KMS-11 (cell line): ENCODE results near the gene DOK7.

ENCODE experiments used
- H2AFZ ChIP-seq: fragments of 200-600 bp; sonication (generic); 2 replicates; pipeline ENCODE4 v1.6.1; 2016; ENCODE audit warnings: antibody characterized with exemption, mixed run types, low read depth
- H3K27ac ChIP-seq: fragments of 200-600 bp; sonication (generic); 2 replicates; pipeline ENCODE4 v1.6.1; 2016; ENCODE audit warnings: mild to moderate bottlenecking, mixed run types
- H3K27me3 ChIP-seq: fragments of 200-600 bp; sonication (generic); 2 replicates; pipeline ENCODE4 v1.6.1; 2017; ENCODE audit warnings: mild to moderate bottlenecking, low read depth, mixed run types, moderate library complexity; ENCODE audit not compliant: insufficient read depth
- H3K36me3 ChIP-seq: fragments of 200-600 bp; sonication (generic); 2 replicates; pipeline ENCODE4 v1.6.1; 2017; ENCODE audit warnings: mild to moderate bottlenecking, mixed run types; ENCODE audit not compliant: insufficient read depth
- H3K4me1 ChIP-seq: fragments of 200-600 bp; sonication (generic); 2 replicates; pipeline ENCODE4 v1.6.1; 2016; ENCODE audit warnings: mild to moderate bottlenecking, low read depth, mixed run types; ENCODE audit not compliant: poor library complexity, severe bottlenecking
- H3K4me2 ChIP-seq: fragments of 200-600 bp; sonication (generic); 2 replicates; pipeline ENCODE4 v1.7.0; 2016; ENCODE audit warnings: mild to moderate bottlenecking, mixed run types
- H3K4me3 ChIP-seq: fragments of 200-600 bp; sonication (generic); IDR thresholded peaks from 2 replicates; pipeline ENCODE4 v1.6.1; 2017; ENCODE audit warnings: low read depth, low read length, mixed read lengths; ENCODE audit not compliant: insufficient read depth
- H3K79me2 ChIP-seq: fragments of 200-600 bp; sonication (generic); 2 replicates; pipeline ENCODE4 v1.6.1; 2016; ENCODE audit warnings: low read depth, mixed run types; ENCODE audit not compliant: insufficient read depth
- H3K9ac ChIP-seq: fragments of 200-600 bp; sonication (generic); 2 replicates; pipeline ENCODE4 v1.6.1; 2016; ENCODE audit warnings: mild to moderate bottlenecking, mixed run types
- H4K20me1 ChIP-seq: fragments of 200-600 bp; sonication (generic); 2 replicates; pipeline ENCODE4 v1.6.1; 2016; ENCODE audit warnings: mild to moderate bottlenecking, mixed run types; ENCODE audit not compliant: insufficient read depth
- TF ChIP-seq, protein P1 (sequence below): fragments of 200-600 bp; sonication (generic); conservative IDR thresholded peaks from 2 replicates; pipeline ENCODE4 v1.6.1; 2017; ENCODE audit warnings: low read depth, mild to moderate bottlenecking, antibody characterized with exemption, low read length, moderate library complexity, mixed read lengths

DOK7 gene

DNA sequence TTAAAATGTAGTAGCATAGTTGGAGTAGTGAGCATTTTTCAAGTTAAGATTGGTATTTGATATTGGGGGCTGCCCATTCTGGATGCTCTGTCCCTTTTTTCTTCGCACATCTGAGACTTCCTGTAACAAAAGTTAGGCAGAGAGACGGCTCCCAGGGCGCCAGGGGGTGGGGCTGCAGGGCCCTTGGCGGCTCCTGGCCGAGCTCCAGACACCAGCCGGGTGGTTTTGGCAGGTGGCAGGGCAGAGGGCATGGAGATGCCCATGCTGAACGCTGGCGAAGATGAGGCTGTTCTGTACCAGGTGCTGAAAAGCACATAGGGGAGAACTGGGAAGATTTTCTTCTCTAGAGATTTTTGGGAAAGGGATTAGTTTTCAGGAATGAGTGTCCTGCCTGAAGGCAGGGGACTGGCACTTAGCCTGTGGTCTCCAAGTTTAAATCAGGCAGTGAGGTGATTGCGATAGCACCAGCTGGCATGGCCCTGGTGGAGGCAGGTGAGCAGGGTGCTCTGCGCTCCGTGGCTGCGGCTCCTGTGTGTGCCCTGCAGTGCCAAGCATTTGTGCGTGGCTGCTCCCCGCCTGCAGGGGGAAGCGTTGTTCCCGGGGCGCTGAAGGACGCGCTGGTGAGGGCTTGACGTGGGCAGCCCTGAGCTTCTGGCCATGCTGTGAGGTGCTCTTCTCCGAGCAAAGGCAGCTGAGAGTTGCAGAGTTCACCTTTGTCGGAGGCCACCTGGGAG lies 44.9 kb upstream of the DOK7 start:
- Histone ChIP-seq H3K4me1 (no peaks in the 10 kb centered on the region), H3K4me2 (no peak overlapping the region), H4K20me1 (no peaks in the 10 kb centered on the region), H3K79me2 (no peaks in the 10 kb centered on the region), H3K4me3 (no peak overlapping the region), H2AFZ (no peak overlapping the region), H3K36me3 (no peaks in the 10 kb centered on the region), H3K9ac (no peak overlapping the region), H3K27me3 (no peaks in the 10 kb centered on the region), H3K27ac (no peak overlapping the region)
- TF ChIP-seq, protein P1, sequence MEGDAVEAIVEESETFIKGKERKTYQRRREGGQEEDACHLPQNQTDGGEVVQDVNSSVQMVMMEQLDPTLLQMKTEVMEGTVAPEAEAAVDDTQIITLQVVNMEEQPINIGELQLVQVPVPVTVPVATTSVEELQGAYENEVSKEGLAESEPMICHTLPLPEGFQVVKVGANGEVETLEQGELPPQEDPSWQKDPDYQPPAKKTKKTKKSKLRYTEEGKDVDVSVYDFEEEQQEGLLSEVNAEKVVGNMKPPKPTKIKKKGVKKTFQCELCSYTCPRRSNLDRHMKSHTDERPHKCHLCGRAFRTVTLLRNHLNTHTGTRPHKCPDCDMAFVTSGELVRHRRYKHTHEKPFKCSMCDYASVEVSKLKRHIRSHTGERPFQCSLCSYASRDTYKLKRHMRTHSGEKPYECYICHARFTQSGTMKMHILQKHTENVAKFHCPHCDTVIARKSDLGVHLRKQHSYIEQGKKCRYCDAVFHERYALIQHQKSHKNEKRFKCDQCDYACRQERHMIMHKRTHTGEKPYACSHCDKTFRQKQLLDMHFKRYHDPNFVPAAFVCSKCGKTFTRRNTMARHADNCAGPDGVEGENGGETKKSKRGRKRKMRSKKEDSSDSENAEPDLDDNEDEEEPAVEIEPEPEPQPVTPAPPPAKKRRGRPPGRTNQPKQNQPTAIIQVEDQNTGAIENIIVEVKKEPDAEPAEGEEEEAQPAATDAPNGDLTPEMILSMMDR, result no peak

DNA sequence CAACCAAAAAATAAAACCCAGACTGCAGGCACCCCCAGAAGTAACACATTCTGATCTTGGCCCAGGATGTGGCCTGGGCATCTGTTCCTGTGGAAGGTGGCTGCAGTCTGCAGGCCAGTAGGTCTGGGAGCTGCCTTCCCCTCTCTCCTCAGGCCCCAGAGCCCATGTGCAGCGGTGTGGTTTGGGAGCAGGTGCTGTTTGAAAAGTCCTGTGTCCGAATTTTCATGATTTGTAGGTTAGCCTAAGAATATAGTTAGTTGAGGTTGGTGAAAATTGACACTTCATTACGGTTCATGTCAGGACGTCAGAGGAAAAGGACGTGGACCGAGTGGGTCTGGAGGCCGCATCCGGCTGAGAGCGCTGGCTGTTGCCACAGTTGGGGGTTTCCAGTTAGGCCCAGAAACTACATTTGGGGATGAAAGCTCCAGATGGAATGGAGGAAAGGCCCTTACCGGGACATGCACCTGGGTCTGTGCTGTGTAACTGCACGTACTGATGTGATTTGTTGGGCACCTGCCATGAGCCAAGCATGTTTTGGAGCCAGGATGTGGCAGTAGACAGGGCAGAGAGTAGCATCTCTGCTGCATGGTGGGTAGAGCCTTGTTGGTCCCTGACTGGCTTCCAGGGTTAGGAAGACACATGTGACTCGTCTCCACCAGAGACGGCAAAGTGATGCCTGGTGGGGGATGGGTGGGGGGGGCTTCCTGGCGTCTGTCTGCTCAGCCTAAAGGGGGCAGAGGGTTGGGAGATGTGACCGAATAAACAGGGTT lies 43.1 kb upstream of the DOK7 start:
- TF ChIP-seq, protein P1, result no peak
- no peak overlapping the region for H2AFZ ChIP-seq
- no peak overlapping the region for H3K4me3 ChIP-seq
- no peaks in the 10 kb centered on the region for H3K4me1 ChIP-seq
- H4K20me1 ChIP-seq, result no peaks in the 10 kb centered on the region
- no peak overlapping the region for H3K9ac ChIP-seq
- no peak overlapping the region for H3K4me2 ChIP-seq
- no peaks in the 10 kb centered on the region for H3K27me3 ChIP-seq
- H3K36me3 ChIP-seq, result no peaks in the 10 kb centered on the region
- no peaks in the 10 kb centered on the region for H3K79me2 ChIP-seq
- H3K27ac ChIP-seq, result no peak overlapping the region

DNA sequence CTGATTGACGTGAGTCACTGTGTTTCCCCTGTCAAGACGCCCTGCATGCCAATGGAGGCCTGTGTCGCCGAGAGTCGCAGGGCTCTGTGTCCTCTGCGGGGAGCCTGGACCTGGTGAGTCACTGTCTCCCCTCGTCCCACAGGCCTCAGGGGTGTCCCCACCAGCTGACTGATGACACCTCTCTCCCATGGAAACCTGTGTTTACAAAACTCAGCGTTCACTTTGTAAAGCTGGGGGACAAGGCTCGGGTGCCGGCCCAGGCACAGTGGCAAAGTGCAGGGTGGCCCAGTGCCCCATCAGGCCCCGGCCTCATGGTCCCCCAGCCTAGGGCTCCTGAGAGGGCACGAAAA lies 42.5 kb upstream of the DOK7 start:
- Histone ChIP-seq H3K36me3 (no peaks in the 10 kb centered on the region), H2AFZ (no peak overlapping the region), H3K4me3 (no peak overlapping the region), H3K27me3 (no peaks in the 10 kb centered on the region), H3K27ac (no peak overlapping the region), H3K9ac (no peak overlapping the region), H3K79me2 (no peaks in the 10 kb centered on the region), H4K20me1 (no peaks in the 10 kb centered on the region), H3K4me1 (no peaks in the 10 kb centered on the region), H3K4me2 (no peak overlapping the region)
- TF ChIP-seq, protein P1, result no peak

DNA sequence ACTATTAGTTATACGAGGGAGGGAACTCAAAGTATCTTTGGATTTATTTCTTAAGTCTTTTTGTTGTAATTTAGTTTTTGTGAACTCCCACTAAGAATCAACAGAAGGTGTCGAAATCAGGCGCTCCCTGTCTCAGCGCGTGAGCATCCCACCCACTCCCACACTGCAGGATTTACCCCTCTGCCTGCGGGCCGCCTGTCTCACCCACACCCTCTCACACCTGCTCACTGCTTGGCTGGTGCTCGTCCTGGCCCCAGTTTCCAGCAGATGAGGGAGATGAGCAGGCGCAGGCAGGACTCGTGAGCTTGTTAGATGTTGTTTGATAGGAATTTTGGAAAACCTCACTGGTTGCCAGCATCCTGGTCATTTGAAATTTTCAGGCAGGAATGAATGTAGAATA lies 42.1 kb upstream of the DOK7 start:
- no peak overlapping the region for H3K9ac ChIP-seq
- no peak overlapping the region for H3K4me3 ChIP-seq
- no peaks in the 10 kb centered on the region for H3K79me2 ChIP-seq
- no peak overlapping the region for H2AFZ ChIP-seq
- H3K27ac ChIP-seq, result no peak overlapping the region
- H3K4me2 ChIP-seq, result no peak overlapping the region
- no peaks in the 10 kb centered on the region for H3K36me3 ChIP-seq
- TF ChIP-seq, protein P1, result no peak
- no peaks in the 10 kb centered on the region for H3K27me3 ChIP-seq
- H3K4me1 ChIP-seq, result no peaks in the 10 kb centered on the region
- no peaks in the 10 kb centered on the region for H4K20me1 ChIP-seq
